IPS DF 4.7 (cell line): ENCODE results near the gene KRTAP4-11.
"Not testable (repeated sequence)": the region's sequence is repeated elsewhere in the genome, so short reads cannot be mapped to it uniquely, and the experiment has no call there.

Source experiments
- DNase-seq: peaks from one replicate; pipeline ENCODE4 v3.0.0-alpha.2; 2013; ENCODE audit warnings: low spot score; ENCODE audit errors: extremely low read depth

Gene KRTAP4-11

DNA sequence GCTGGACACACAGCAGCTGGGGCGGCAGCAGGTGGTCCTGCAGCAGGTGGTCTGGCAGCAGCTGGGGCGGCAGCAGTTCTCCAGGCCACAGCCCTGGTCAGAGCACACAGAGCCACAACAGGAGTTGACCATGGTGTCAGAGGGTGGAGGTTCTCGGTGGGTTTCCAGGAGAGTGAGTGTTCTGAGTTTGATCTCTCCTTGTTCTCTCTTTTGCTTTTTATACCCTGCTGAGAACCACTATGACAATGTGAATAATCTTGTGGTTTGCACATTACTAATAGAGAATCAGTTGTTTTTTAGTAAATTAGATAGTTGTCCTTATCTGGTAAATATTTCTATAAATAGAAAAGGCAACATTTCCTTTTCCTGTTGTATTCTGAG, 5.8 kb upstream of the KRTAP4-11 start, which contains the start of gene KRTAP4-12:
Gene KRTAP4-12 (minus strand): TSS at position 192 of the 381 bp plus-strand sequence. CDS start 60 bp downstream, at position 132.
- not testable (repeated sequence) for DNase-seq

DNA sequence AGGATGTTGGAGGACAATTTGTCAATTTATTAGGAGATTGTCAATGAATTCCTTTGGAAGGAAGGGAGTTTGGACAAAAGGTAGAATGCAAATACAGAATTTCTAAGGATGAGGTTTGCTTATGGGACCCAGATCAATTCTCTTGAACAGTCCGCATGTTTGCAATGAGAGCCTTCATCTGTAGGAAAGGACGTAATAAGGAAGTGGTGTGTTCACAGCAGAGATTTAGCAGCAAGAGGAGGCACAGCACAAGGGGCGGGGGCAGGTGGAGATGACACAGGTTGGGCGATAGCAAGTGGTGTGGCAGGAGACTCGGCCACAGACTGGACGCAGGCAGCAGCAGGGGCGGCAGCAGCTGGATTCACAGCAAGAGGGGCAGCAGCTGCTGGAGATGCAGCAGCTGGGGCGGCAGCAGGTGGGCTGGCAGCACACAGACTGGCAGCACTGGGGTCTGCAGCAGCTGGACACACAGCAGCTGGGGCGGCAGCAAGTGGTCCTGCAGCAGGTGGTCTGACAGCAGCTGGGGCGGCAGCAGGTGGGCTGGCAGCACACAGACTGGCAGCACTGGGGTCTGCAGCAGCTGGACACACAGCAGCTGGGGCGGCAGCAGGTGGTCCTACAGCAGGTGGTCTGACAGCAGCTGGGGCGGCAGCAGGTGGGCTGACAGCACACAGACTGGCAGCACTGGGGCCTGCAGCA, 5.3 kb upstream of the KRTAP4-11 start:
- DNase-seq, result not testable (repeated sequence)

DNA sequence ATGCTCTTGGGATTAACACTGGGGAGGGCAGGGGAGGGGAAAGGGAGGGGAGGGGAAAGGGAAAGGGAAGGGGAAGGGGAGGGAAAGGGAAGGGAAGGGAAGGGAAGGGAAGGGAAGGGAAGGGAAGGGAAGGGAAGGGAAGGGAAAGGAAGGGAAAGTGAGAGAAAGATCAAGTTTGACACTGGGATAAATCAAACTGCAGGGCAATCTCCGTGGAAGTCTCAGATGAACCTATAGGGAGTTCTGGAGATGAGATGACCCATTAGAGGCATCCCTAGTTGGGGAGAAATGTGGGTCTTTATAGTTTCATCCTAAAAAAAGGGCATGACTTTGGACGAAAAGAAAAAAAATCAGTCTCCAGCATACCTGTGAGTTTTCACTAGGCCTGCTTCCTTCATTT, 3.6 kb upstream of the KRTAP4-11 start:
- DNase-seq, result no peak

DNA sequence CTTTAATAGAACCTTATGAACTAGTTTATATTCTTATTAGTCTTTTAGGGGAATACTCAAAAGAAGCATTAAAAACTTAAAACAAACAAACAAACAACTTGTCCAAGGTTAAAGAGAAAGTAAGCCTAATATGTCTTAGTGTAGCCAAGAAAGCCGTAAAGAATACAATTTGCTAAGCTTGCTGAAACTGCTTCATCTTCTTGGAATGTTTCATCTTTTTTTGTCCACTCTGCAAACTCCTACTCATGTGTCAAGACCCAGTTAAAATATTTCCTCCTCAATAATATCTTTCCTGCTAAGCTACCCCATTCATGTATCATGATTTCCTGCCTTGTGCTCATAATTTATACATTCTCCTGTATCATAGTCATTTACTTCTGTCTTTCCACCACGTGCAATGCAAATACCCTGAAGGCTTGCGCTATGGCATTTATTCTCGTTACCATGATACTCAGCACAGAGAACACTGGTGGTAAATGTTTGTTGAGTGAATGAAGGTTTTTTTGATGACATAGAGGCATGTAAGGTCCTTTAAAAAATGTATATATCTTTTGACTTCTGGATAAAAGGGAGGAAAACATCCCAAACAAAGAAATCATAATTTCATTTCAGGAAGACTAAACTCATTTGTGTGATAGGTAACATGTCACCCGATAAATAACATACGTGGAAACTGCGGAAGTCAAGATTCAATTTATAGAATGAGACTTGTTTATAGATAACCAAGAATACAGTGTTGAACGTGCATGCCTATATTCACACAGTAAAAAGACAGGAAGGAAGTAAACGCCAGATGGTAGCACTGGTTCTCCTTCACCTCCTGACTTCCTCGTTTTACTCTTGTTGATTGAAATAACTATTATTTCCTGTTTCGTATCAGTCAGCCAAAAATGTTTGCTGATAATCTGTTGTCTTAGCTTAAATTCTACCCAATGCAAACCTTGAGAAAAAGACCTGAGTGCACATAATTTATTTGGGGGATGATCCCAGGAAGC, 1.8 kb upstream of the KRTAP4-11 start:
- DNase-seq, result not testable (repeated sequence)

DNA sequence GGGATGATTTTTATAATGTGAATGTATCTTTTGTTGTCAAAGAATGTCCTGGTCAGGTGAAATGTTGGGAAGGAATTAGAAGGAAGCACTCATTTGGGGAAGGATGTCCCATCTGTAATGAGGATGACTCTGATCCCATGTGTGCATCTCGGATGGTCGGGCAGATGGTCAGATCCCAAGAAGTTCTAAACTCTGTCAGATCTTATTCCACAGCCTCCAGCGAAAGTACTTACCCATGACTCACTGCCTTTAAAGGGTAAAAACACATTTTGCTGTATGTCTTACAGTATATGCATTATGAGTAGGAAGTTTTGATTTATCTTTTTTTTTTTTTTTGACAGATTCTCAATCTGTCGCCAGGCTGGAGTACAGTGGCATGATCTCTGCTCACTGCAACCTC, 548 bp upstream of the KRTAP4-11 start:
- no peak for DNase-seq

DNA sequence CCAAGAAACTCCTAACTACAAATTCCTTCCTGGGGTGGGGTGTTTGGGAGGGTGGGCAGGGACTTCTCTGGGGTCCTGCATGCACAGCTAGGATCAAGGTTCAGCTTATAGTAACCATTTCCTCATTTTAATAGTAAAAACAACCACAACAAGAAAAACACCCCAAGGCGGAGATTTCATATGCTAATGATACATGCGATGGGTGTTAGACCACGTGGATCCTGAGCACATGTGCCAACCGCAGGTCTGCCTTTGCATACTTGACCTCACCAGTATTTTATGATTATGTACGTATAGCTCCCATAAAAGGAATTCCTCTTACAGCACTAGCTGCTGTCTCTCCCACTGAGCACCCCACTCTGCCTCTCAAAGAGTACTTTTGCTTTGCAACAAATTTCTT, 1.9 kb downstream of the KRTAP4-11 start:
- DNase-seq, result no peak

DNA sequence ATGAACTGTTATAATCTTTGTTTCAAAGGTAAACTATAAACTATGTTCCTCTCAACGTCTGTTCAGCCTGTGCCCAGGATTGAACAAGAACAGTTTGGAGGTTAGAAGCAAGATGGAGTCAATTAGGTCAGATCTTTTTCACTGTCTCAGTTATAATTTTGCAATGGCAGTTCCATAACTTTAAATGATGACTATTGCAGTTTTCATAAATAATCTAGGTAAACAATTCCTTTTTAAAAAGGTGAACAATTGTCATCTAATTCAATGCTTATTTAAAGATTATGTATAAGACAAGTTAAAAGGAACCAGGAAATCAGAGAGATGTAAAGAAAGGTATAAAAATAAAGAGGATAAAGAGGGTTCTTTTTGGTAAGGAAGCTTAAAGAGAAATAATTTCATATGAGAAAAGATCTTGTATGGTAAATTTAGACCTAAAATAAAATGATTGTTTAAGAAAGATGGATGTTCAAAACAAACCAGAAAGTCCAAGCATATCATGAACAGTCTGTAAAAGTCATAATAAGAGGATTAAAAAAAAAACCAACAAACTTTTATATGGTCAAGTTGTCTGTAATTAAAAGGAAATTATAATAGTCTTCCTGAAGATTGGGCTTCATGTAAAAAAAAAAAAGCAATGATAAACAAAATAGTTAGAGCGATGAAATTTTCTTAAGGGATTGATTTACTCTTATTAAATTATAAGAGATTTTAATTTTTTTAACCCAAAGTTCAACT, 6.9 kb downstream of the KRTAP4-11 start:
- no peak for DNase-seq

DNA sequence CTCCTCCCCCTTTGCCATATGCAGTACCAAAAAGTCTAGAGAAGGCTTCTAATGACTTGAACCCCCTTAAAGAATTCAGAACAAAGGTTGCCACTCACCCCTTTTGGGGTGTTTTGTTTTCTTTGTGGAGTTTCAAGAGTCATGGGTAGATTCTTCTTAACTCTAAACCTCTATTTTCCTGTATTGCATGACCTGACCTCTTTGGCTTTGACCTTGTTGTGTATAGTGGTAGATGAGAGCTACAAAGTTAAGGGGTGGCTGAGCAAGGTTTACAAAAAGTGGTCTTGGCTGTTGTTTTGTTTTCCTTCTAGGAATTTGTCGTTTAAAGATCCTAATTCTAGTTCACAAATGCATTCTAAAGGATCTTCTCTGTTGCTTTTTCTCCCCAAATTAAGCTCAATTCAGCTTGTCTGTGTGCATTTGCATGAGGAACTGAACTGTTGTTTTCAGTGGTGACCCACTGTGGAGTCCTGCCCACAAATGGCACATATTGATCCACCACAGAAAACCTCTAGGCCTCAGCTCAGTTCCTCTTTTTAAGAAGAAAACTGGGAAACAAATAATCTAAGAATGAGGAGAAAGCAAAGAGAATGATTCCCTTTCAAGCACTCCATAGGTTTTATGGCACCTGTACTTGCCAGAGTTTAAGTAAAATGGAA, 9.3 kb downstream of the KRTAP4-11 start:
- not testable (repeated sequence) for DNase-seq

DNA sequence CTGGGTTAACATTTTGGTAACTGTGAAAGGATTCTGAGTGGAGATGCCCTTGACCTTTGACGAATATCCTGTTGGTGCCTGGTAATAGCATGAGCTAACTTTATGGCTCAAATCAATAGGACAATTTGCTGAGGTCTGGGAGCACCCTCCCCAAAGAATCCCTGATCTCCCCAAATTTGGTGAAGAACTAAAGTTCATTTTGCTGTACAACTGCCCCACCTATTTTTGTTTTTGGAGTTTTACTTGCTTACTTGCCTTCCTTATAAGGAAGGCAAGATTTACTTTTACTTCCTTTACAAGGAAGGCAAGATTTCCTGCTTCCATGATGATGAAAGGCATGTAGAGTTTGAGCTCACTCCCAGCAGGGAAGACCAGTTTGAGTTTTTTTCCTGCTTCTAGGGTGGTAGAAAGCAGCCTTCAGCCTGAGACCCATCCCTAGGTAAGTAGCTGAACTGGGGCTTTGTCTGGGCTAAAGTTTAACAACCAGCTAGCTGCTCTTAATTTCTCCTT, 10.2 kb downstream of the KRTAP4-11 start:
- DNase-seq, result no peak

DNA sequence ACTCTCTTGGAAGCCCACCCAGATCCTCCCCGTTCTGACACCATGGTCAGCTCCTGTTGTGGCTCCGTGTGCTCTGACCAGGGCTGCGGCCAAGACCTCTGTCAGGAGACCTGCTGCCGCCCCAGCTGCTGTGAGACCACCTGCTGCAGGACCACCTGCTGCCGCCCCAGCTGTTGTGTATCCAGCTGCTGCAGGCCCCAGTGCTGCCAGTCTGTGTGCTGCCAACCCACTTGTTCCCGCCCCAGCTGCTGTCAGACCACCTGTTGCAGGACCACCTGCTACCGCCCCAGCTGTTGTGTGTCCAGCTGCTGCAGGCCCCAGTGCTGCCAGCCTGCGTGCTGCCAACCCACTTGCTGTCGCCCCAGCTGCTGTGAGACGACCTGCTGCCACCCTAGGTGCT, 12.8 kb downstream of the KRTAP4-11 start, which contains the start of gene KRTAP4-9:
Gene KRTAP4-9 (plus strand): TSS at position 43 of the 400 bp plus-strand sequence. CDS start 0 bp downstream, at position 43.
- not testable (repeated sequence) for DNase-seq

DNA sequence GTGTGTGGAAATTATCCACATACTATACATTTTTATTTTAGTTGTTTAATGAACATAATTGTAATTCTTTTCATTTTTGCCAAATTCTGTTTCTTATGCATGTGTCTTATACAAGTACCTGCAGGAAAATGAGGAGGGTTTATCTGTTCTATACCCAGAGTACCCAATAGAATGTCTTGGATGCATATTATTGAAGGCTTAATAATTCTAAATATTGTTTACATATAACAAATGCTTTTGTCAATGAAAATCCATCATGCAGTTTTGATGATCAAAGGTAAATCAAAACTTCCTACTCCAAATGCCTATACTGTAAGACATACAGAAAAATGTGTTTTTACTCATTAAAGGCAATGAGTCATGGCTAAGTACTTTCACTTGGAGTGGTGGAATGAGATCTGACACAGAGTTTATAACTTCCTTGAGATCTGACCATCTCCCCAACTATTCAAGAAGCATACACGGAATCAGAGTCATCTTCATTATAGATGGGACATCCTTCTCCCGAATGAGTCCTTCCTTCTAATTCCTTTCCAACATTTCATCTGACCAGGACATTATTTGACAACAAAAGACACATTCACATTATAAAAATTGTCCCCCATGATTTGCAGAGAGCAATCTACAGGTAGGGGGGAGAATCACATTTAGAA, 13.7 kb downstream of the KRTAP4-11 start:
- DNase-seq, result not testable (repeated sequence)

DNA sequence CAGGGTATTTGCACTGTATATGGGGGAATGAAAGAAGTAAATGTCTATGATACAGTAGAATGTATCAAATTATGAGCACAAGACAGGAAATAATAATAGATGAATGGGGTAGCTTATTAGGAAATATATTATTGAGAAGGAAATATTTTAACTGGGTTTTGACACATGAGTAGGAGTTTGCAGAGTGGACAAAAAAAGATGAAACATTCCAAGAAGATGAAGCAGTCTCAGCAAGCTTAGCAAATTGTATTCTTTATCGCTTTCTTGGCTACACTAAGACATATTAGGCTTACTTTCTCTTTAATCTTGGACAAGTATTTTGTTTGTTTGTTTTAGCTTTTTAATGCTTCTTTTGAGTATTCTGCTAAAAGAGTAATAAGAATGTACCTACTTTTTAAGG, 14.3 kb downstream of the KRTAP4-11 start:
- no peak for DNase-seq

DNA sequence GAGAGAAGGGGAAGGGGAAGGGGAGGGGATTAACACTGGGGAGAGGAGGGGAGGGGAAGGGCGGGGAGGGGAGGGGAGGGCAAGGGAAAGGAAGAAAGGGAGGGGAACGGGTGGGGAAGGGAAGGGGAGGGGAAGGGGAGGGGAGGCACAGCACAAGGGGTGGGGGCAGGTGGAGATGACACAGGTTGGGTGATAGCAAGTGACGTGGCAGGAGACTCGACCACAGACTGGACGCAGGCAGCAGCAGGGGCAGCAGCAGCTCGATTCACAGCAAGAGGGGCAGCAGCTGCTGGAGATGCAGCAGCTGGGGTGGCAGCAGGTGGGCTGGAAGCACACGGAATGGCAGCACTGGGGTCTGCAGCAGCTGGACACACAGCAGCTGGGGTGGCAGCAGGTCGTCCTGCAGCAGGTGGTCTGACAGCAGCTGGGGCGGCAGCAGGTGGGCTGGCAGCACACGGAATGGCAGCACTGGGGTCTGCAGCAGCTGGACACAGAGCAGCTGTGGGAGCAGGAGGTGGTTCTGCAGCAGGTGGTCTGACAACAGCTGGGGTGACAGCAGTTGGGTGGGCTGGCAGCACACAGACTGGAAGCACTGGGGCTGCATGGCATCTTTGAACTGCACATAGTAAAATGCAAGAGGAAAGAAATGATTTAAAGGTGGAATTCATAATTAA, 16.4 kb downstream of the KRTAP4-11 start, which contains the start of gene KRTAP4-16:
Gene KRTAP4-16 (minus strand): TSS at position 624 of the 674 bp plus-strand sequence. CDS start 0 bp downstream, at position 624.
- no peak for DNase-seq

DNA sequence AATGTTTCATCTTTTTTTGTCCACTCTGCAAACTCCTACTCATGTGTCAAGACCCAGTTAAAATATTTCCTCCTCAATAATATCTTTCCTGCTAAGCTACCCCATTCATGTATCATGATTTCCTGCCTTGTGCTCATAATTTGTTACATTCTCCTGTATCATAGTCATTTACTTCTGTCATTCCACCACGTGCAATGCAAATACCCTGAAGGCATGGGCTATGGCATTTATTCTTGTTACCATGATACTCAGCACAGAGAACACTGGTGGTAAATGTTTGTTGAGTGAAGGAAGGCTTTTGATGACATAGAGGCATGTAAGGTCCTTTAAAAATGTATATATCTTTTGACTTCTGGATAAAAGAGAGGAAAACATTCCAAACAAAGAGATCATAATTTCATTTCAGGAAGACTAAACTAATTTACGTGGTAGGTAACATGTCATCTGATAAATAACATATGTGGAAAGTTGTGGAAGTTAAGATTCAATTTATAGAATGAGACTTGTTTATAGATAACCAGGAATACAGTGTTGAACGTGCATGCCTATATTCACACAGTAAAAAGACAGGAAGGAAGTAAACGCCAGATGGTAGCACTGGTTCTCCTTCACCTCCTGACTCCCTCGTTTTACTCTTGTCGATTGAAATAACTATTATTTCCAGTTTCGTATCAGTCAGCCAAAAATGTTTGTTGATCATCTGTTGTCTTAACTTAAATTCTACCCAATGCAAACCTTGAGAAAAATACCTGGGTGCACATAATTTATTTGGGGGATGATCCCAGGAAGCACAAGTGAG, 18.3 kb downstream of the KRTAP4-11 start:
- not testable (repeated sequence) for DNase-seq

DNA sequence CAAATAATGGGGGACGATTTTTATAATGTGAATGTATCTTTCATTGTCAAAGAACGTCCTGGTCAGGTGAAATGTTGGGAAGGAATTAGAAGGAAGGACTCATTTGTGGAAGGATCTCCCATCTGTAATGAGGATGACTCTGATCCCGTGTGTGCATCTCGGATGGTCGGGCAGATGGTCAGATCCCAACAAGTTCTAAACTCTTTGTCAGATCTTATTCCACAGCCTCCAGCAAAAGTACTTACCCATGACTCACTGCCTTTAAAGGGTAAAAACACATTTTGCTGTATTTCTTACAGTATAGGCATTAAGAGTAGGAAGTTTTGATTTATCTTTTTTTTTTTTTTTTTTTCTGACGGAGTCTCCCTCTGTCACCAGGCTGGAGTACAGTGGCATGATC, 19.7 kb downstream of the KRTAP4-11 start:
- DNase-seq, result no peak

DNA sequence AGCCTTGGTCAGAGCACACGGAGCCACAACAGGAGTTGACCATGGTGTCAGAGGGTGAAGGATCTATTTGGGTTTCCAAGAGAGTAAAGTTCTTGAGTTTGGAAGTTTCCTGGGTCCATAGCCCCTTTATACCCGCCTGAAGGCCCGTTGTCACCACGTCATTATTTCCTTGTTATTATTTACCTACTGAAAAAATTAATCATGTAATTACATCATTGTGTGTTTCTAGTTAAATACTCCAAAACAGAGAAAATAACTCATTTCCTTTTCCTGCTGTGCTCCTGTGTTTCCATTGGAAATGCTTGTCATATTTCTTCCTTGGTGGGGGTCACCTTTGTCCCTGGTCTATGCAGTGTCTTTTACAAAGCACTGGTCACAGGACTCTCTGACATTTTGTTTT, 20.1 kb downstream of the KRTAP4-11 start, which contains the start of gene KRTAP4-8:
Gene KRTAP4-8 (minus strand): TSS at position 101 of the 400 bp plus-strand sequence. CDS start 58 bp downstream, at position 43.
- DNase-seq, result no peak

DNA sequence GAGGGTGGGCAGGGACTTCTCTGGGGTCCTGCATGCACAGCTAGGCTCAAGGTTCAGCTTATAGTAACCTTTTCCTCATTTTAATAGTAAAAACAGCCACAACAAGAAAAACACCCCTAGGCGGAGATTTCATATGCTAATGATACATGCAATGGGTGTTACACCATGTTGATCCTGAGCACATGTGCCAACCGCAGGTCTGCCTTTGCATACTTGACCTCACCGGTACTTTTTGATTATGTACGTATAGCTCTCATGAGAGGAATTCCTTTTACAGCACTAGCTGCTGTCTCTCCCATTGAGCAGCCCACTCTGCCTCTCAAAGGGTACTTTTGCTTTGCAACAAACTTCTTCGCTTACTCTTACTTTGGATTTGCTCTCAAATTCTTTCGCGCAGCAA, 22.1 kb downstream of the KRTAP4-11 start:
- no peak for DNase-seq

DNA sequence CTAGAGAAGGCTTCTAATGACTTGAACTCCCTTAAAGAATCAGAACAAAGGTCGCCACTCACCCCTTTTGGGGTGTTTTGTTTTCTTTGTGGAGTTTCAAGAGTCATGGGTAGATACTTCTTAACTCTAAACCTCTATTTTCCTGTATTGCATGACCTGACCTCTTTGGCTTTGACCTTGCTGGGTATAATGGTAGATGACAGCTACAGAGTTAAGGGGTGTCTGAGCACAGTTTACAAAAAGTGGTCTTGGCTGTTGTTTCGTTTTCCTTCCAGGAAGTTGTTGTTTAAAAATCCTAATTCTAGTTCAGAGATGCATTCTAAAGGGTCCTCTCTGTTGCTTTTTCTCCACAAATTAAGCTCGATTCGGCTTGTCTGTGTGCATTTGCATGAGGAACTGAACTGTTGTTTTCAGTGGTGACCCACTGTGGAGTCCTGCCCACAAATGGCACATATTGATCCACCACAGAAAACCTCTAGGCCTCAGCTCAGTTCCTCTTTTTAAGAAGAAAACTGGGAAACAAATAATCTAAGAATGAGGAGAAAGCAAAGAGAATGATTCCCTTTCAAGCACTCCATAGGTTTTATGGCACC, 29.3 kb downstream of the KRTAP4-11 start:
- not testable (repeated sequence) for DNase-seq
